Measurements from ENCODE around the gene DROSHA. TPM values are rescaled to one million over a fixed set of nuclear protein-coding genes. Genes with fewer than 3 reads are reported as not detected.

The DROSHA gene
- total and polyA plus RNA-seq, 2 of the 8 experiments (the other 6 are each of a cell fraction or from before 2014, with no cell fraction given): 65.9 to 122 TPM

- TF ChIP-seq CHD7 (IDR thresholded peaks at IDR 0.05; ENCODE audit: insufficient replicate concordance, low read length): no peak
- TF ChIP-seq ATF2 (IDR thresholded peaks at IDR 0.05; ENCODE audit: low read length): no peak
- TF ChIP-seq SUZ12 (IDR thresholded peaks at IDR 0.05; ENCODE audit: low read length): no peak
These were observed 165.0 kb downstream of the DROSHA start (continued) for GRCh38 chr5:31366941-31367340.

All from H1 (cell line).